HG03097 (cell line): ENCODE results near the gene GPR107.

Source experiments
- ATAC-seq: cut with Tn5 transposase; IDR thresholded peaks from one replicate; pipeline ENCODE4 v1.9.1; 2021; ENCODE audit not compliant: unreplicated experiment, low FRiP score

The GPR107 gene

GRCh38 chr9:130179331-130179907 is 125.7 kb downstream of the GPR107 start:
- ATAC-seq: no peak

- no peak for ATAC-seq
These were observed 126.8 kb downstream of the GPR107 start for GRCh38 chr9:130180516-130180915.

GRCh38 chr9:130181678-130182380 is 128.1 kb downstream of the GPR107 start:
- no peak for ATAC-seq

DNA sequence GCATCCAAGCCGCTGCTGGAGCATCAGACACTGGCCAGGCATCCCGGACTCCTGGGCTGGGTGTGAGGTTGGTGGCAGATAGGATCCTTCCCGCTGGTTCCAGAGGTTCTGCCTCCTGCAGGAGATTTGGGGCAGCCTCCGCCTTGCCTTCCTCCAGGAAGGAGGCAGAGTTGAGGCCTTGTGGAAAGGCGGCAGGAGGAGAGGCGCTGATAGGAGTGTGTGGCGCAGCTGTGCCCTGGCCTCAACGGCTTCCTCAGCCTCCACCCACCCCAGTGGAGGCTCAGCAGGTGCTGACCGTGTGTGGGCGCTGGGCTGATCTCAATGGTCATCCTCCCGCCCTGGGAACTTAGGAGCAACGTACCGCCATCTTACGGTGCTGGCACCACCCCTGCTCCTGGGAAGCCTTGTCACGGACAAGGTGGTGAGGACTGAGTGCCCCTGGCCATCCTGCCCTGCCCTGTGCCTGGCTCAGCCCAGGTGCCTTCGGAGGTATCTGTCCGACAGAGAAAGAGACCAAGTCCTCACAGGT is 128.7 kb downstream of the GPR107 start:
- ATAC-seq: no peak

- no peak for ATAC-seq
These were observed 129.5 kb downstream of the GPR107 start for GRCh38 chr9:130183133-130183762.

DNA sequence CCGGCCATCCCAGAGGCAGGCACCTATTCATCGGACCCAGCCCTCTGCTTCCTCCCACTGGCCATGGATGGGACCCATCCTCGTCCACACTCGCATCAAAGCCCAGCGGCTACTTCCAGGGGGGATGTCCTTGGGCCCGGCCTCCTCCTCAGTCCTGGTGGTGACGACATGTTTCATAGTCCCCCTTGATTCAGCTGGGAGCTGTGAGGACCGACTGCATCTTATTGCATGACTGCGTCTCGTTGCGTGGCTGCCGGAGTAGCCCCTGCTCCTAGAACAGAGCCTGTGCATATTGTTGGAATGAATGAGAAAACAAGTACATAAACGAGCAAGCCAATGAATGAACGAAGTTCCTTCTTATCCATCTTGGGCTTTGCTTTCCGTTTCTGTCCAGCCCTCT is 131.3 kb downstream of the GPR107 start:
- ATAC-seq: no peak

GRCh38 chr9:130185490-130186031 is 131.9 kb downstream of the GPR107 start:
- ATAC-seq: no peak

DNA sequence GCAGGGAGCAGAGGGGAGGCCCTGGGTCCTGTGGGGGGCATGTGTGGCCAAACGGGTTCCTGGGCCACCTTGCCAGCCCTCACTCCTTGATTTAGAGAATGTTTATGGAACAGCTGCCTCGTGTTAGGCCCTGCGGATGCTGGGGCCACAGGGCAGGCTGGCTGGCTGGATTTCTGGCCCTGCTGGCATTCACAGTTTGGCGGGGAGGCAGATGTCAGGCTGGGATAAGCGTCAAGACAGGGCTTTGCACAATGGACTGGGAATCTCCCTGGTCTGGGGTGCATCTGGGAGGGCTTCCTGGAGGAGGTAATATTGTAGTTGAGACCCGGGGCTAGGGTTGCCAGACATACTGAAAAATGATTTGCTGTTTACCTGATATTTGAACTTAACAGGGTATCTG is 132.3 kb downstream of the GPR107 start:
- no peak for ATAC-seq

- ATAC-seq: no peak
These were observed 133.3 kb downstream of the GPR107 start for GRCh38 chr9:130186839-130187522.

- ATAC-seq: no peak
These were observed 133.8 kb downstream of the GPR107 start for GRCh38 chr9:130187523-130187846.

DNA sequence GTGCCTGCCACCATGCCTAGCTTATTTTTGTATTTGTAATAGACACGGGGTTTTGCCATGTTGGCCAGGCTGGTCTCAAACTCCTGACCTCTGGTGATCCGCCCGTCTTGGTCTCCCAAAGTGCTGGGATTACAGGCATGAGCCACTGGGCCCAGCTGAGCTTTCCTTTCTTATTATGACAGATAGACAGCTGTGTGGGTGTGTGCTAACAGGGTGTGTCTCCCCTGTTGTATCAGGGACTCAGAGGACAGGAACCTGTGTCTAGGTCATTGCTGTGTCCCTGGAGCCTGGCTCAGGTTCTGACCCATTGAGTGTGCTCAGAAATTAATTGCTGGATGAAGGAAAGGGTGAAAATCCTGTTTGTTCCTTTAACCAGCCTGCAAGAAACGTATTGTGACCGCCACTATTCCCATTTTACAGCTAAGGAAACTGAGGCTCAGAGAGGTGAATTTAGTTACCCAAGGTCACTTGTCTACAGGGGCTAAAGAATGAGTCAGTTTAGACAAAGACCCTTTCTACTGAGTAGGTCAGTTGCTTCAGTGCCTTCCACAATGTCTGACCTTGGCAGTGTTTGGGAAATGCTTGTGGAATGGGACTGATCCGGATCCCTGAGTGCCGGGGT is 135.3 kb downstream of the GPR107 start:
- no peak for ATAC-seq
